ENCODE results near the gene STX16. TPM values are rescaled to one million over a fixed set of nuclear protein-coding genes. Genes with fewer than 3 reads are reported as not detected.

The STX16 gene
- total RNA-seq, 1 experiment from 2014 or later, result 44.5 TPM

- no peak for TF ChIP-seq EZH2 (IDR thresholded peaks at IDR 0.05; ENCODE audit: borderline replicate concordance, low read depth, low read length, poor library complexity, severe bottlenecking)
- TF ChIP-seq CTCF (conservative IDR thresholded peaks at IDR 0.05; ENCODE audit: low read depth, low read length), result no peak
- CTCF ChIA-PET, result no interaction called here
- intact Hi-C loops (cut with micrococcal nuclease; ENCODE audit: unreplicated experiment), result no loop called here
- H3K4me1 ChIP-seq (ENCODE audit: insufficient read depth, low read length, poor library complexity, severe bottlenecking), result no peaks in the 10 kb centered on the region
- peaks cover 4% of the 10 kb centered on the region for H3K27me3 ChIP-seq (replicated peaks; ENCODE audit: insufficient read depth, low read depth, low read length, poor library complexity)
- POLR2A ChIA-PET (ENCODE audit: low non-redundant PET), result no interaction called here
- no peaks in the 10 kb centered on the region for H3K9me3 ChIP-seq (ENCODE audit: low read depth, low read length, poor library complexity, severe bottlenecking)
- no peak overlapping the region for H3K4me3 ChIP-seq (ENCODE audit: low read depth, low read length, poor library complexity, severe bottlenecking)
- no peak overlapping the region for H3K27ac ChIP-seq (ENCODE audit: low read depth, low read length, poor library complexity, severe bottlenecking)
- DNase-seq (ENCODE audit: low spot score), result no peak
- no peaks in the 10 kb centered on the region for H3K36me3 ChIP-seq (ENCODE audit: insufficient read depth, low read length, poor library complexity, severe bottlenecking)
- no TSS peak for BruUV-seq (replicated peaks)
Observed at GRCh38 chr20:58720890-58721289, 69.8 kb downstream of the STX16 start.

- POLR2A ChIA-PET (ENCODE audit: low non-redundant PET), result no interaction called here
- CTCF ChIA-PET, result no interaction called here
- Histone ChIP-seq H3K4me1 (ENCODE audit: insufficient read depth, low read length, poor library complexity, severe bottlenecking) (no peaks in the 10 kb centered on the region), H3K9me3 (ENCODE audit: low read depth, low read length, poor library complexity, severe bottlenecking) (no peaks in the 10 kb centered on the region), H3K27ac (ENCODE audit: low read depth, low read length, poor library complexity, severe bottlenecking) (no peak overlapping the region), H3K4me3 (ENCODE audit: low read depth, low read length, poor library complexity, severe bottlenecking) (no peak overlapping the region), H3K36me3 (ENCODE audit: insufficient read depth, low read length, poor library complexity, severe bottlenecking) (no peaks in the 10 kb centered on the region), H3K27me3 (replicated peaks; ENCODE audit: insufficient read depth, low read depth, low read length, poor library complexity) (peaks cover 4% of the 10 kb centered on the region)
- no peak for DNase-seq (ENCODE audit: low spot score)
- no peak for TF ChIP-seq EZH2 (IDR thresholded peaks at IDR 0.05; ENCODE audit: borderline replicate concordance, low read depth, low read length, poor library complexity, severe bottlenecking)
- TF ChIP-seq CTCF (conservative IDR thresholded peaks at IDR 0.05; ENCODE audit: low read depth, low read length), result no peak
- BruUV-seq (replicated peaks), result no TSS peak
- intact Hi-C loops (cut with micrococcal nuclease; ENCODE audit: unreplicated experiment), result no loop called here
Observed at GRCh38 chr20:58721951-58722778, 71.1 kb downstream of the STX16 start.

GRCh38 chr20:58722877-58723627, 72.0 kb downstream of the STX16 start:
- Histone ChIP-seq H3K27ac (ENCODE audit: low read depth, low read length, poor library complexity, severe bottlenecking) (no peak overlapping the region), H3K27me3 (replicated peaks; ENCODE audit: insufficient read depth, low read depth, low read length, poor library complexity) (peaks cover 4% of the 10 kb centered on the region), H3K4me1 (ENCODE audit: insufficient read depth, low read length, poor library complexity, severe bottlenecking) (no peaks in the 10 kb centered on the region), H3K36me3 (ENCODE audit: insufficient read depth, low read length, poor library complexity, severe bottlenecking) (no peaks in the 10 kb centered on the region), H3K9me3 (ENCODE audit: low read depth, low read length, poor library complexity, severe bottlenecking) (no peaks in the 10 kb centered on the region), H3K4me3 (ENCODE audit: low read depth, low read length, poor library complexity, severe bottlenecking) (no peak overlapping the region)
- intact Hi-C loops (cut with micrococcal nuclease; ENCODE audit: unreplicated experiment), result no loop called here
- no peak for TF ChIP-seq EZH2 (IDR thresholded peaks at IDR 0.05; ENCODE audit: borderline replicate concordance, low read depth, low read length, poor library complexity, severe bottlenecking)
- no peak for TF ChIP-seq CTCF (conservative IDR thresholded peaks at IDR 0.05; ENCODE audit: low read depth, low read length)
- ChIA-PET POLR2A (ENCODE audit: low non-redundant PET) (no interaction called here), CTCF (no interaction called here)
- BruUV-seq (replicated peaks), result no TSS peak
- DNase-seq (ENCODE audit: low spot score), result no peak
